Effector CD8-positive, alpha-beta T cell (primary cell): ENCODE data around the gene TRAF1.

ENCODE experiments used
- DNase-seq: peaks from one replicate; lab custom pipeline; 2025; lab: John Stamatoyannopoulos, UW

Gene TRAF1

DNA sequence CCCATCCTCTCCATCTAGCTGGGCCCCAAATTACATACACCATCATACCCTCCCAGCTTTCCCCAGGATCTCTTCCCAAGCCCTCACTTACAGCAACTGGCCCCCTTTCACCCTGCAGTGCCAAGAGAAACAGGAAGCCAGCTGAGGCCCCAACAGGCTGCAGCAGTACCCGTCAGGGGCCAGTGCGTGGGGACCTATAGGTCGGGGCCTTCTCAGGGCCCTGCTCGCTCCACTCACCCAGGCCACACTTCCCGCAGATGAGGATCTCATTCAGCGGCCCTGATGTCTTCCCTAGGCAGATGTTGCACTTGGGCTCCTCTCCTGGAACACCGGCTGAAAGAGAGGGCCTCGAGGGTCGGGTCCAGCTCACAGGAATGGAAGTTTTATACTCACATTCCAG is 56.4 kb downstream of the TRAF1 start:
- no peak for DNase-seq

DNA sequence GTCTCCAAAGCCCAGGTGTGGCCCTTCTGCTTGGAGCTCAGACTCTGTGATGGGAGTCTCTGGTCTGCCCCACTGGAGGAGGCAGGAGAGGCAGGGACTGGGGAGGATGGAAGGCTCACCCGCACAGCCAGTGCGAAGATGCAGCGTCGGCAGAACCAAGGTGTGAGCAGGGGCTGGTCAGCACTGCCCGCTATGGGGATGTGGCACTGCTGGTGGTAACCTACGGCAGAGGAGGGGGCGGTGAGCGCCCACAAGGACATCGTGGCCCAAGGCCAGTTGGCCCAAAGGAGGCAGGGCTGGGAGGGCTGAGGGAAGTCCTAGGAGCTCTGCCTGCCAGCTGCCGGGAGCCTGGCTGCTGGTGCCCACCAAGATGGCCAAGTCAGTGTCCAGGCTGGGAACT is 56.9 kb downstream of the TRAF1 start:
- no peak for DNase-seq

DNA sequence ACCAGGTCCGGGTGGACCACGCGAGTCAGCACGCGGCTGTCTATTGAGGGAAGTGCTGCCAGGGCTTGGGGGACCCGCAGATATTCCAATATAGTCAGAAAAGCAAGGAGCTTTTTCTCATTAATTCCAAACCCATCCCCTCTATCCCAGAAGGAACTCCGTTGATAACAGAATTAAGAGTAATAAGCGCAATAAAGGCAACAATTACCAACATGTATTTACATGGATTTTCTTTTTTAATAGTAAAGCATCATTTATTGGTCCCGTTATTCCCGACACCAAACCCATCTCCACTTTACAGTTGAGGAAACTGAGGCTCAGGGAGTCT is 57.3 kb downstream of the TRAF1 start:
- DNase-seq = no peak

DNA sequence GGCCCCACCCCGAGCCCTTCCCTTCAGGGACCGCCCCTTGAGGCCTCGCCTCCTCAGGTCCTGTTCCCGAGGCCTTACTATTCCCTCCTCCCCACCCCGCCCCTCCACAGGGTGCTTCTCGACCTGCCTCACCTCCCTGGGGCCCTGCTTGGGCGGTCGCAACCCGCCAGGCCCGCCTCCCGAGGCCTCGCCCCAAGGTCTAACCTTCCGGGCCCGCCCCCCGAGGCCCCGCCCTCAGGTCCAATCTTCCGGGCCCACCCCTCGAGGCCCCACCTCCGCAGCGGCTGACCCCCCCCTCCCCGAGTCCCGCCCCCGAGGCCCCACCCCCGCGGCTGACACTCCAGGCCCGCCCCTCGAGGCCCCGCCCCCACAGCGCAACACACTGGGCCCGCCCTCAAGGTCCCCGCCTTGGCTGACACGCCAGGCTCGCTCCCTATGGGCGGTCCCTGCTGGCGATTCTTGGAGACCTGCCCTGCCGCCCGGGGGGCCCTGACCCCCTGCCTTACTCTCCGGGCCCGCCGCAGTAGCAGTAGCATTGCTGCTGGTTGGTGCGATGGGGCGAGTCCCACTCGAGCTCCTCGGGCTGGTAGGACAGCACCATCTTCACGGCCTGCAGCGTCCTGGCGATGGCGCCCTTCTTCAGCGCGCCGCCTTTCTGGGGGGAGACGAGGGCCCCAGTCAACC is 57.8 kb downstream of the TRAF1 start:
- DNase-seq = peak; percentile 98

DNA sequence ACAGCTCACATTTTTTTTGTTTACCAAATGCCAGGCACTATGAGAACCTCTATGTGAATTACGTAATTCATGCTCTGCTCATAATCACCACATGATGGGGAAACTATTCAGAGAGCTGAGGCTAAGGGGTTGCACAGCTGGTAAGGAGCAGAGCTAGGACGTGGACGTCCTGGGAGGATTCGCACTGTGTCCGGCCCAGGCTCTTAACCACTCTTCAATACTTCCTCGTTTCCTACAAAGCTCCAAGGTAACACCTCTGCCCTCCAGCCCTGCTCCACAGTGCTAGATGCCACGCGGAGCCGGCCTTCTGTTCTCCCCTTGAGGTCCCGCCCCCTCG is 58.3 kb downstream of the TRAF1 start:
- no peak for DNase-seq

DNA sequence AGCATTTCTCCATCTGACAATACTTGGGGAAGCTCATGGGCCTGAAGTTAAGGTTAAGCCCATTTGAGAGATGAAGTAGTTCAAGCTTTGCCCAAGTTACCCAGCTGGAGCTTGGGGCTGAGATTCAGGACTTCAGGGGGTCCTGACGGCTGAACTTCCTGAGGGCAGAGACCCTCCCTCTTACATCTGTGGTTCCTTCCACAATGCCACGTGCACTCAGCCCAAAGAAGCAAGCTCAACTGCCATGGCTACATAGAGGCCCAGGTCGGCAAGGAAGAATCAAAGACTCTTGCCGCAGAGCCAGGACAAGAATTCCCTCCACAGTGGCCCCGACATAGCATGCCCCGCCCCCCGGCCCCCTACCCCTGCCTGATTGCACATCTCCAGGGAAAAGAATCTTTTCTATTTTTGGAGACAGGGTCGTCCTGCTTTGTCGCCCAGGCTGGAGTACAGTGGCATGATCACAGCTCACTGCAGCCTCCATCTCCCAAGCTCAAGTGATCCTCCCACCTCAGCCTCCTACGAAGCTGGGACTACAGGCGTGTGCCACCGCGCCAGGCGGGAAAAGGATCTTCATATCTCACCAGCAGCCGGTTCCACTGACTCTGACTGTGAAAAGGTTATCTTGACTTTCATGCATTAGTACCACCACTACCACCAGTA is 58.8 kb downstream of the TRAF1 start:
- no peak for DNase-seq

DNA sequence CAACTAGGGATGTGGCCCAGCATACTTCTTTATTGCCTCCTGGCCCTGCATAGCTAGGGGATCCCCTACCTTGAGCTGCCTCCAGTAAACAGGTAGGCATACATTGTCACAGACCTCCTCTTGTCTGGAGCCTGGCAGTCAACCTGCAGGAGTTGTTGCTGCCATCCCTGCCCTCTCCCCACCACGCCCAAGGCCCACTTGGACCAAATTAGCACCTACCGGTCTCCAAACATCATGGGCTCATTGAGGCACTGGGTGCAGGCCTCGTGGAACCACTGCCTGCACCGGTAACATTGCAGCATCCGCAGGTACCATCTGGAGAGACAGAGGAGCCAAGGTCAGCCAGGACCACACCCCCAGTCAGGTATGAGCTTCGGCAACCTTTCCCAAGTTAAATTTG is 59.9 kb downstream of the TRAF1 start:
- DNase-seq = no peak

DNA sequence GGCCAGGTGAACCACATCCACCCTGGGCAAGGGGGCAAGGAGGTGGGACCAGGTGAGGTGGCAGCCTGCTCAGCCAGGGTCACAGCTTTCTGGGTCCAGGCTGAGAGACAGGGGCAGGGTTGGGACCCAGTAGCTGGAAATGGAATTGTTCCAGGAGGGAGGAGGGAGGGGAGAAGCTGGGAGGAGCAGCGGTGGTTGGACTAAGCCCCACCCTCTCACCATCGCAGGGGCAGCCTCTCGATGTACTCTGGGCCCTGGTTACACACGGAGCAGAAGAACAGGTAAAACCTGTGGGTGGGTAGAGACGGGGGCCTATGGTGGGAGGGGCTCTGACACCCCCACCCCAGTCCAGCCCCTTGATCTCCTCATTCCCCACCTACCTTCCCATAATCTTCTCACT is 60.8 kb downstream of the TRAF1 start:
- DNase-seq = no peak

DNA sequence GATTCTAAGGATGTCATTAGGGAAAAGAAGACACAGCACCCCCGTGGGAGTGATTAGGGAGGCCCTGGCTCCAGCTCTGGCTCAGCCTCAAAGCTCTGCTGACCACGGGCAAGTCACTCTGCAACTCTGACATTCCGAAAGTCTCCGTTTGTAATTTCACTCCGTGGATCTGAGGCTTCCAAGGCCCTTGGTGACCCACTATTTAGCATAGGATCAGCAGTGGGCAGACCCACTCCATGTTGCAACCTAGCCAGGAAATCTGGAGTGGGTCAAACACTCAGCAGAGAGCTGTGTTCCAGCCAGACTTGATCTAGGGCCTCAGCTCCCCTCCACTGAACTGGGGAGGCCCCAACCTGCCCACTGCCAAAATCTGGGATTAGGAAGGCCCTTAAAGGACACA is 61.4 kb downstream of the TRAF1 start:
- no peak for DNase-seq

DNA sequence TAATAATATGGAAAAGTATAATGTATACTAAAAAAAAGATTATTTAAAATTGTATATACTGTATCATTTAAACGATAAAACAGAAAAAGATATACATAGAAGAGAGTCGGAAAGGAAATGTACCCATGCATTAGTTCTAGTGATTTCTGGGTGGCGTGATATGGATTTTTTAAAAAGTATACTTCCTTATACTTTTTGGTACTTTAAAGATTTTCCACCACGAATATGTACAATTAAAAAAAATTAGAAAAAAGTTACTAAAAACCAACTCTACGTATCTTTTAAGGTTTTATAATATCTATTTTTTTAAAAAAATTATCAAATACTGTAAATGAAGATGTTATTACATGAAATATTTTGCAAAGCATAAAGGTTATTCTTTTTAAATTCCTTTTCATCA is 61.9 kb downstream of the TRAF1 start:
- no peak for DNase-seq

DNA sequence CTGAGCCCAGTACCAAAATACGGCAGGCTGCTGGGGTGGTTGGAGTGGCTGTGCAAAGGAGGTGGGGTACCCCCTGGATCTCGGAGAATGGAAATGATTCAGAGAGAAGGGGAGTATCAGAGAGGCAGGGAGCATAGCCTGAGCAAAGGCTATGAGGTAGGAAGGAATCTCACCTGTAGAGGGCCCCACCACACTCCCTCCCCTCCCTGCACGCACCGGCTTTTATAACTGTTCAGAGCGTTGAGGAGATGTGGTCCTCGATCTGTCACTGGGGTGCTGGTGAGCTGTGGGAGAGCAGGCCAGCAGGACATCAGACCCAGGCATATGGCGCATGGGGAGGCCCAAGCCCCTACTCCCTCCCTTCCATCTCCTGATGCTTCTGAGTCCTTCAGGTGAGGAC is 62.8 kb downstream of the TRAF1 start:
- no peak for DNase-seq

DNA sequence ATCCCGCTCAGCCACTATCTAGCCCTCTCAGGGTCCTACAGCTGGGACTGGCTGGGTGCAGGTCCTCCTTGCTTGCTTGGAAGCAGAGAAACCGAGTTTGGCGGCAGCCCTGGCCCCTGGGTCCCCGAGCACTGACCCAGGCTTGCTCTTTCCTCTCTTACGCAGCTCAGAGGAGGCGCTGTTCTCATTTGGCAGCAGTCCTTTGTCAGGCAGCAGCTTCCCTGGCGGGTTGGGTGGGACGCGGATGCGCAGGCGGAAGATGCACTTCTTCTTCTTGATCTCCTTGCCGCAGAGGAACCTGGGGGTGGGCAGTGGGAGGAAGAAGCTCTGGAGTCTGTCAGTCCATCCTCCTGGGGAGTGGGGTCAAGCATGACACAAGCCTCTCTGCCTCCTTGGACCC is 64.1 kb downstream of the TRAF1 start:
- DNase-seq = no peak

DNA sequence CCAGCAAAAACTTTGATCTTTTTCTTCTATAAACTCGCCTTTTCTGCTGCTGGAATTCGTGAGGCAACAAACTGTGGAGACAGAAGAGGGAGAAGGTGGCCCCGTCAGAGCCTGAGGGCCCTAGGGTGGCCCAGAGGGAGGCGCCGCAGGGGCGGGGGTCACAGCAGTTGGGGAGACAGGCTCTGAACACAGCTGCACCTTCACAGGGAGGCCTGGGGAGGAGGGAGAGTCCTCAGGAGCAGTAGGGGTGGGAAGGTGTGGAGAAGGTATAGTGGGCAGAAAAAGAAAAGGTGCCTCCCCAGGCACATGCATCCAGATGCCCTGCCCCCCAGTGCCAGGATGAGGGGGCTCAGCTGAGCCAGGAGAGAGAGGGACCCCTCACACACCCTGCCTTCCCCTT is 64.7 kb downstream of the TRAF1 start:
- DNase-seq = no peak

DNA sequence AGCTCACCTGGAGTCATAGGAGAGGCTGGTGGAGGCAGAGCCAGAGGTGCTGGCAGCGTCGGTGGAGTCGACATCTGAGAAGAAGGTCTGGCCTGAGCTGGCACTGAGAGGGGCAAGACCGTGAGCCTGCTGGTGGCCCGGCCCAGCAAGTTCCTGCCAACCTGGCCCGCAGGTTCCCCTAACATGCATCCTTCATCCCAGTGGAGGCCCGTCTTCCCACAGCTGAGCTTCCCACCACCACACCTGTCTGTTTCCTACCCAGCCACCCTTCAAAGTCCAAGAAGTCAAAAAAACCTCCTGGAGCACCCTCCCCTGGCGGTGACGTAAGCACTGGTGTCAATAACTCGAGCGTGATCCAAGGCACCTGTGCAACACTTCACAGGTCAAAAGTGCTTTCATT is 66.5 kb downstream of the TRAF1 start:
- DNase-seq = no peak

DNA sequence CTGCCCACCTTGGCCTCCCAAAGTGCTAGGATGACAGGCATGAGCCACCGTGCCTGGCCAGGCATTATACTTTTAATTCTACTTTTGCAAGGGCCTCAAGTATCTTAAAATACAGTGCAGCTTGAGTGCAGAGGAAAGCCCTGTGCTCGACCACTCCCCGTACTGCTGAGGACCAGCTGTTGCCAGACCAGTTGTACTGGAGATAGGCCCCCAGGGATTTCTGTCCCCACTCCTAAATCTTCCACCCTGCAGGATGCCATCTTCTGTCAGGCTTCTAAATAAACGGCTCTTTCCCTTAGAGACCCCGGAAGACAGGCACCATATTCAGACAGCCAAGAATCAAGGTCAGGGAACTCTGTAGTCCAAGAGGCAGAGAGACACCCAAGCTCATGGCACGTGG is 67.2 kb downstream of the TRAF1 start:
- no peak for DNase-seq

DNA sequence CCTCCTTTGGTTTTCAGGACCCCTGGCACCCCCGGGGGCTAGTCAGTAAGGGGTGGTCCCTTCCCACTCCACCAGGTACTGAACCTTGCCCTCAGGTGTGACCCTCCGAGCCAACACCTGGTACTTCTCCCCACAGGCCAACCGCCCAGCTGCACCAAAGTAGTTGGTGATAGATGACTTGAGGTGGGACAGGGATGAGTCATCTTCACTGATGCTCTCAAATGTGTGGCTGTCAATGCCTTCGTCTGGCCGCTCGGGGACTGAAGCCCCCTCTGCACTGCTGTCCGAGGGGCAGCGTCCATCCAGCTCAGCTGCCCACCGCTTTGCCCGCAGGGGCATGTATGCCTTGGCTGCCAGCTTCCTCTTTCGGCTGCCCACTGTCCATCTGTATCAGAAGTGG is 68.7 kb downstream of the TRAF1 start:
- DNase-seq = no peak

DNA sequence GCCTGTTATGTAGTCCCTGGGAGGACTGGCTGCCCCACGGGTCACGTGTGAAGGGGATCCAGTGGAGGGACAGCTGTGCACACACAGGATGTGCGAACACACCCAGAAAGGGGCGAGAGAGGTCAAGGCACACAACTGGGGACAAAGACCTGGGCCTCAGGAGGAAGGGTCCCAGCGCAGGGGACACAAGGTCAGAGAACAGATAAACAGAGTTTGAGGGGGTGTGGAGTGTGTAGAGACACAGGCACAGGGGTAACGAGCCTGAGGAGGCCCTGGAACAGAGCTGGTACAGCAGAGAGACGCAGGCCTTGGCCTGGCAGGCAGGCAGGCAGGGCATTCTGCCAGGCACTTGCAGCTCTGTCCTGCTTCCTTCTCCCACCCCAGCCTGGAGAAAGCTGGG is 69.1 kb downstream of the TRAF1 start:
- no peak for DNase-seq

DNA sequence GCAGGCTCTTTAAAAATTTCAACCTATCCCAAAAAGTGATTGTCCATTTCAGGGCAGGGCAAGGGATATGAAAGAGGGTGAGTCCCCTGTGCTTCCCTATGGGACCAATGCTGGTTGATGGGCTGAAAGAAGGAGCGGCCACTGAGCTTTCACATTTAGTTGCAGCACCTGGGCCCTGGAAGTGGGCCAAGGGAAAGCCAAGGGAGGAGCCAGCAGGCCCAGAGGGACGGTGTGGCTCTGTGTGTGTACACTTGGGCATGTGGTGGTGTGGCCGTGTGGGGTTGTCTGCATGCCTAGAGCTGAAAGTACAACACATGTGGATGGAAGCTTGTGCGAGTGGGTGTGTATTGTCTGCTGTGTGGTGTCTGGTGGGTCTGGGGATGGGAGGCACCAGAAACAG is 69.9 kb downstream of the TRAF1 start:
- no peak for DNase-seq

DNA sequence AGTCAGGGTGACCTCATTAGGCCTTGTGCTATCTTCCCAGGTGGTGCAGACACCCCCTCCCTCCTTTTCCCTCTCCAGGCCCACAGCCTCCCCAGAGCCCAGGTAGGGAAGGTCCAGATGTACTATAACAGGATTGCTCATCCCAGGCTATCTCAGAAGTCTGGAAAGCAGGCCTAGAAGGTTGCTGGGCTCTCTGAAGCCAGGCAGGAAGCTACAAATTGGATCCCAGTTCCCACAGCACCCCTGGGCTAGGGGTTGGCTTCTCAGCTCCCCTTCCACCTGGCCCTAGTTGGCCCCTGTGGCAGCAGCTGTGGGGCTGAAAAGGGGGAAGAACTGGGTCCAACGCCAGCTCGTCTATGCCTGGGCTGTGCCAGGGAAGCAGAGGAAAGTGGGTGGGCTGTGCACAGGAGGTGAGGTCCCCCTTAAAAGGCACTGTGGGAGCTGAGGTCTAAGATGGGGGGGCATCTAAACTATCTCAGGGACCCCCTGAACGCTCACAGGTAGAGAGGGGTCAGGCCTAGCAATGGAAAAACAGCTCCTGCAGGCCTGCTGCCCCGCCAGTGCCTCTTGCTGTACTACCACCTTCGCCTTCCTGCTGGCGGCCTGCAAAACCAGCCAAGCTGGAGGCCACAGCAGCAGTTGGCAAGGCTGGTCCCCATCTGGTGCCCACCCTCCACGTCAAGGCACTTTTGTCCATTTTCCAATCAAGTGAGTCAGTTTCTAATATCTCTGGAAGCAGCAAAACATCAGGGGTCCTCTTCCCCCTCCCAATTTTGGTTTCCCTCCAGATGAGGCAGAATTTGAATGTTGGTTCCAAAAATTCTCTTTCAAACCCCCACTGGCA is 70.5 kb downstream of the TRAF1 start:
- no peak for DNase-seq

DNA sequence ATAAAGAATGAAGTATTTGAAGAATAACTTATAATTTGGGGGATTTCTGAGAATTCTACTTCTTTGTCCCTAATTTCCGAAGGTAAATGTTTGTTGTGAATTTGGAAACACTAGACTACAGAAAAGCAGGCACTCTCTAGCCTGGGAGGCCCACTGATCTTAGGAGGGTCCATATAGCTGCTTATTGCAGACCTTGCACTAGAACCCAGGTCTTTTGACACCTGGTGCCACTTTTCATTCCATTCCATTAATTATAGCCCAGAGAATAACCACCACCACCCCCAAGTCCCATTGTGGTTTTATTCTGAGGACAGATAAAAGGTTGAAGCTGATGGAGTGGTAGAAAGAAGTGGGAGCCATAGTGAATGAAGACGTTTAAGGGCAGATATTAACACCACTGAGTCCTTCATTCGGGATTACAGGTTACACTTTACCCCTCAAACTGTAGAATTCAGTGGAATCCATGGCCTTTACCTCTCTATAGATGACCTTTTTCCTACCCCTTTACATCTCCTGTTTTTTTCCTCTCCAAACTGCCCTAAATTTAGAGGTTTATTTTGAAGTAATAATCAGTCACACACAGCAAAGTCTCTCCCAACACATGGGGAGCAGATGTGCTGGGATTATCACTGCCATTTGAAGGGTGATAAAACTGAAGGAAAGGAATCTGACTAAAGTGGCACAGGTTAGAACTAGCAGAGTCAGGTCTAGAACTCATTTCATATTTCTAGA is 71.8 kb downstream of the TRAF1 start:
- no peak for DNase-seq

DNA sequence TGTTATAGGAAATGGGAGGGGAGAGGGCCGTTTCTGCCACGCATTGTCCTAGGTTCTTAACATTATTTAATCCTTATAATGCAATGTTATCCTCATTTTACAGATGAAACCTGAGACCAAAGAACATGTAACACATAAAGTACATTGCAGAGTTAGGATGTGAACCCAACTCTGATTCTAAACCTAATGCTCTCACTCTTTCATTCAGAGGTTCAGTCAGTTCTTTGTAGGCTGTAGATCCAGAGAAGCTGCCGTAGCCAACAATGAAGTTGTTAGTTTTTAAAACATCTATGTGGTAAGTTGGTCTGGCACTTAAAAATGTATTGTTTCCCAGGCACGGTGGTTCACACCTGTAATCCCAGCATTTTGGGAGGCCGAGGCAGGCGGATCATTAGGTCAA is 73.4 kb downstream of the TRAF1 start:
- DNase-seq = no peak
